H9 (cell line): Measurements from ENCODE around the gene ACOT8. TPM values are rescaled to one million over a fixed set of nuclear protein-coding genes. Genes with fewer than 3 reads are reported as not detected.
A peak's percentile ranks its signal among the peaks of the same experiment; 100 is the strongest.

Experiments used
- DNase-seq: peaks from one replicate; pipeline ENCODE4 v3.0.0-alpha.2; 2017
- H2AFZ ChIP-seq: one replicate; pipeline ENCODE4 v1.6.1; 2013; ENCODE audit warnings: mild to moderate bottlenecking, low read length, control low read depth, moderate library complexity
- H2AK5ac ChIP-seq: 2 replicates; pipeline ENCODE4 v1.6.1; 2013; ENCODE audit warnings: low read length, control low read depth, mixed read lengths; ENCODE audit not compliant: insufficient read length
- H2BK120ac ChIP-seq: one replicate; pipeline ENCODE4 v1.6.1; 2013; ENCODE audit warnings: low read depth, mild to moderate bottlenecking, low read length, control low read depth, inconsistent platforms; ENCODE audit not compliant: poor library complexity, severe bottlenecking
- H2BK12ac ChIP-seq: 2 replicates; pipeline ENCODE4 v1.6.1; 2013; ENCODE audit warnings: low read length, control low read depth, mixed read lengths, low read depth; ENCODE audit not compliant: insufficient read length
- H2BK15ac ChIP-seq: 2 replicates; pipeline ENCODE4 v1.6.1; 2013; ENCODE audit warnings: low read depth, low read length, control low read depth
- H2BK20ac ChIP-seq: one replicate; pipeline ENCODE4 v1.6.1; 2013; ENCODE audit warnings: low read depth, mild to moderate bottlenecking, low read length, control low read depth, inconsistent platforms; ENCODE audit not compliant: poor library complexity, severe bottlenecking
- H2BK5ac ChIP-seq: 2 replicates; pipeline ENCODE4 v1.6.1; 2013; ENCODE audit warnings: low read length, control low read depth, mixed read lengths; ENCODE audit not compliant: insufficient read length
- H3K14ac ChIP-seq: 2 replicates; pipeline ENCODE4 v1.6.1; 2013; ENCODE audit warnings: low read length, control low read depth; ENCODE audit not compliant: insufficient read depth
- H3K18ac ChIP-seq: 2 replicates; pipeline ENCODE4 v1.6.1; 2013; ENCODE audit warnings: low read depth, mild to moderate bottlenecking, mixed read lengths, low read length, control low read depth; ENCODE audit not compliant: insufficient read length
- H3K23ac ChIP-seq: 2 replicates; pipeline ENCODE4 v1.6.1; 2013; ENCODE audit warnings: low read length, control low read depth, mixed read lengths, low read depth; ENCODE audit not compliant: insufficient read length
- H3K23me2 ChIP-seq: 2 replicates; pipeline ENCODE4 v1.6.1; 2013; ENCODE audit warnings: low read depth, mild to moderate bottlenecking, mixed read lengths, low read length, control low read depth; ENCODE audit not compliant: insufficient read length, poor library complexity, severe bottlenecking
- H3K27ac ChIP-seq: 2 replicates; pipeline ENCODE4 v1.5.1; 2013; ENCODE audit warnings: low read length, control low read depth, mixed read lengths, low read depth; ENCODE audit not compliant: insufficient read length
- H3K27me3 ChIP-seq: 2 replicates; pipeline ENCODE4 v1.6.1; 2013; ENCODE audit warnings: low read length, control low read depth, inconsistent platforms; ENCODE audit not compliant: insufficient read depth
- H3K4ac ChIP-seq: 2 replicates; pipeline ENCODE4 v1.6.1; 2013; ENCODE audit warnings: low read depth, mild to moderate bottlenecking, control low read depth, inconsistent platforms, low read length, moderate library complexity
- H3K4me1 ChIP-seq: 2 replicates; pipeline ENCODE4 v1.6.1; 2013; ENCODE audit warnings: low read length, control low read depth, inconsistent platforms; ENCODE audit not compliant: insufficient read depth
- H3K4me2 ChIP-seq: 2 replicates; pipeline ENCODE4 v1.6.1; 2013; ENCODE audit warnings: low read length, control low read depth, mixed read lengths; ENCODE audit not compliant: insufficient read length, insufficient read depth
- H3K56ac ChIP-seq: 2 replicates; pipeline ENCODE4 v1.6.1; 2013; ENCODE audit warnings: low read depth, mild to moderate bottlenecking, mixed read lengths, low read length, control low read depth; ENCODE audit not compliant: insufficient read length
- H3K79me1 ChIP-seq: 2 replicates; pipeline ENCODE4 v1.6.1; 2013; ENCODE audit warnings: low read depth, mild to moderate bottlenecking, moderate library complexity, low read length, control low read depth, inconsistent platforms; ENCODE audit not compliant: insufficient read depth, poor library complexity, severe bottlenecking
- H3K79me2 ChIP-seq: 2 replicates; pipeline ENCODE4 v1.6.1; 2013; ENCODE audit warnings: low read length, control low read depth, inconsistent platforms; ENCODE audit not compliant: insufficient read depth
- H3K9ac ChIP-seq: 2 replicates; pipeline ENCODE4 v1.6.1; 2013; ENCODE audit warnings: low read length, control low read depth, mixed read lengths; ENCODE audit not compliant: insufficient read length; ENCODE audit errors: extremely low read depth
- H3K9me3 ChIP-seq: one replicate; pipeline ENCODE4 v1.6.1; 2013; ENCODE audit warnings: low read depth, low read length, inconsistent platforms; ENCODE audit not compliant: control insufficient read depth
- H3T11ph ChIP-seq: one replicate; pipeline ENCODE4 v1.6.1; 2013; ENCODE audit warnings: mild to moderate bottlenecking, low read length, control low read depth, inconsistent platforms
- H4K20me1 ChIP-seq: one replicate; pipeline ENCODE4 v1.6.1; 2013; ENCODE audit not compliant: control insufficient read depth, insufficient read length, insufficient read depth
- H4K5ac ChIP-seq: 2 replicates; pipeline ENCODE4 v1.6.1; 2013; ENCODE audit warnings: low read depth, mild to moderate bottlenecking, mixed read lengths, low read length, control low read depth; ENCODE audit not compliant: insufficient read length
- H4K8ac ChIP-seq: replicated peaks from 2 replicates; pipeline ENCODE4 v1.6.1; 2013; ENCODE audit warnings: low read length, control low read depth, mixed read lengths, low read depth; ENCODE audit not compliant: insufficient read length
- H4K91ac ChIP-seq: 2 replicates; pipeline ENCODE4 v1.6.1; 2013; ENCODE audit warnings: low read depth, mild to moderate bottlenecking, moderate library complexity, mixed read lengths, low read length, control low read depth; ENCODE audit not compliant: insufficient read length
- H3K27ac Mint-ChIP-seq, 3 experiments: 2 replicates in 2 of 3; 3 replicates in 1 of 3; pipeline ENCODE4 v1.8.0; 2020 to 2021; ENCODE audit warnings: mixed read lengths in 3 of 3, mild to moderate bottlenecking in 1 of 3, moderate library complexity in 1 of 3
- H3K27me3 Mint-ChIP-seq: 2 replicates; pipeline ENCODE4 v1.8.0; 2021; ENCODE audit warnings: low read depth, mild to moderate bottlenecking, moderate library complexity, mixed read lengths
- H3K36me3 Mint-ChIP-seq, 3 experiments: 2 replicates in 2 of 3; 3 replicates in 1 of 3; pipeline ENCODE4 v1.8.0; 2020 to 2021; ENCODE audit warnings: low read depth in 3 of 3, mixed read lengths in 3 of 3; ENCODE audit not compliant: insufficient read depth in 1 of 3
- H3K4me1 Mint-ChIP-seq, 2 experiments: 2 replicates each; pipeline ENCODE4 v1.8.0; 2020; ENCODE audit warnings: mixed read lengths in 2 of 2
- H3K4me3 Mint-ChIP-seq, 2 experiments: 2 replicates in 1 of 2; 3 replicates in 1 of 2; pipeline ENCODE4 v1.8.0; 2020 to 2021; ENCODE audit warnings: mild to moderate bottlenecking in 2 of 2, mixed read lengths in 2 of 2, moderate library complexity in 1 of 2
- H3K9me3 Mint-ChIP-seq, 2 experiments: 2 replicates in 1 of 2; 3 replicates in 1 of 2; pipeline ENCODE4 v1.8.0; 2020; ENCODE audit warnings: mild to moderate bottlenecking in 2 of 2, mixed read lengths in 2 of 2, moderate library complexity in 1 of 2
- CTCF ChIP-seq: fragments of 200-600 bp; sonication (generic); conservative IDR thresholded peaks from 3 replicates; pipeline ENCODE4 v1.8.0; 2021; ENCODE audit warnings: antibody characterized with exemption, mild to moderate bottlenecking
- WGBS: extraction: QIAGEN DNeasy Blood & Tissue Kit; methylation state at CpG from one replicate; pipeline ENCODE4 v1.1.7; 2013; ENCODE audit warnings: missing lambda C conversion rate, low lambda C conversion rate, mixed read lengths; ENCODE audit not compliant: insufficient read length; ENCODE audit errors: extremely low coverage; 5-methylcytosine and 5-hydroxymethylcytosine counted together
- total RNA-seq: library from RNA; stranded (reverse); gene quantifications from 2 replicates; pipeline ENCODE4 v1.2.1, GENCODE V29; 2021

Gene ACOT8
- total RNA-seq, 1 experiment from 2014 or later, result 26.7 TPM

DNA sequence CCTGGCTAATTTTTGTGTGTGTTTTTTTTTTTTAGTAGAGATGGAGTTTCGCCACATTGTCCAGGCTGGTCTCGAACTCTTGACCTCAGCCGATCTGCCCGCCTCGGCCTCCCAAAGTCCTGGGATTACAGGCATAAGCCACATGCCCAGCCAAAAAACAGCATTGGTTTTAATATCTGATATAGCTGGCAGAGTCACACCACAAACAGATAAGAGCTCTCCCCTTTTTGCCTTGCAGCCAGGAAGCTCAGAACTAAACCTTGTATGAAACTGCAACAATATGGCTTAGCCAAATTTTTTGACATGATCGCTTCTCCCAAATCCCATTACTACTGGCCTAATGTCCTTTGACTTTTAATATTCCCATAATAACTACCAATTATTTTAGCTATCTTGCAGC is 4.9 kb downstream of the ACOT8 start:
- Histone ChIP-seq H3K18ac (no peak overlapping the region), H3K9ac (no peak overlapping the region), H4K8ac (no peak overlapping the region), H3K23ac (no peak overlapping the region), H3K4me1 (peaks cover 12% of the 10 kb centered on the region; the same call in 1 of the 2 replicates), H3K14ac (no peak overlapping the region), H3K79me2 (peaks cover 3% of the 10 kb centered on the region; the same call in 1 of the 2 replicates), H3K4ac (no peak overlapping the region), H2AFZ (no peak overlapping the region), H3T11ph (no peak overlapping the region), H4K91ac (no peak overlapping the region), H3K9me3 (no peaks in the 10 kb centered on the region), H2BK5ac (no peak overlapping the region), H2BK20ac (no peak overlapping the region), H2BK15ac (no peak overlapping the region), H2AK5ac (no peak overlapping the region), H4K20me1 (peaks cover under 1% of the 10 kb centered on the region), H2BK120ac (no peak overlapping the region), H3K79me1 (no peaks in the 10 kb centered on the region), H3K4me2 (no peak overlapping the region), H3K27ac (no peak overlapping the region), H2BK12ac (no peak overlapping the region), H3K56ac (no peak overlapping the region), H3K27me3 (no peaks in the 10 kb centered on the region), H4K5ac (no peak overlapping the region), H3K23me2 (peaks cover 5% of the 10 kb centered on the region)
- Mint-ChIP-seq H3K4me1 (peaks cover 41 to 47% of the 10 kb centered on the region in 2 experiments), H3K27ac (peak overlapping the region in 1 of 3 experiments; percentile 83; a peak in 4 of 7 replicates), H3K27me3 (no peaks in the 10 kb centered on the region), H3K4me3 (no peak overlapping the region), H3K9me3 (no peaks in the 10 kb centered on the region), H3K36me3 (peaks cover 9 to 36% (median 20%) of the 10 kb centered on the region in 3 experiments; a peak in 6 of 7 replicates)
- TF ChIP-seq CTCF, result no peak
- no peak for DNase-seq
- no CpG with 5 or more reads among the region's 6 CpGs for WGBS
